Loucy (cell line): Measurements from ENCODE around the gene CDC20B.

Experiments used
- H2AFZ ChIP-seq: fragments of 200-600 bp; sonication (generic); 2 replicates; pipeline ENCODE4 v1.6.0; 2016; ENCODE audit warnings: antibody characterized with exemption, mild to moderate bottlenecking, low read length, moderate library complexity
- H3F3A ChIP-seq: fragments of 200-600 bp; 2 replicates; pipeline ENCODE4 v1.6.0; 2016; ENCODE audit warnings: antibody characterized with exemption, low read depth, mild to moderate bottlenecking
- H3K27me3 ChIP-seq: fragments of 200-600 bp; sonication (generic); 2 replicates; pipeline ENCODE4 v1.6.1; 2014; ENCODE audit warnings: low read length, mild to moderate bottlenecking; ENCODE audit not compliant: insufficient read depth, poor library complexity, severe bottlenecking
- H3K36me3 ChIP-seq: fragments of 200-600 bp; sonication (generic); 2 replicates; pipeline ENCODE4 v1.6.1; 2016; ENCODE audit warnings: low read length; ENCODE audit not compliant: insufficient read depth
- H3K4me1 ChIP-seq: fragments of 200-600 bp; sonication (generic); 2 replicates; pipeline ENCODE4 v1.5.1; 2014; ENCODE audit warnings: low read length, mild to moderate bottlenecking; ENCODE audit not compliant: insufficient read depth, poor library complexity, severe bottlenecking
- H3K4me2 ChIP-seq: fragments of 200-600 bp; sonication (generic); 2 replicates; pipeline ENCODE4 v1.6.0; 2014; ENCODE audit warnings: antibody characterized with exemption, low read length, low read depth, mild to moderate bottlenecking; ENCODE audit not compliant: poor library complexity, severe bottlenecking
- H3K4me3 ChIP-seq: fragments of 200-600 bp; sonication (generic); 2 replicates; pipeline ENCODE4 v1.5.1; 2014; ENCODE audit warnings: low read length, mild to moderate bottlenecking, mixed read lengths; ENCODE audit not compliant: poor library complexity, severe bottlenecking
- H3K79me2 ChIP-seq: fragments of 200-600 bp; sonication (generic); 2 replicates; pipeline ENCODE4 v1.6.1; 2014; ENCODE audit warnings: low read length; ENCODE audit not compliant: insufficient read depth
- H3K9ac ChIP-seq: fragments of 200-600 bp; sonication (generic); 2 replicates; pipeline ENCODE4 v1.6.0; 2014; ENCODE audit warnings: mild to moderate bottlenecking, low read depth, low read length, moderate library complexity; ENCODE audit not compliant: poor library complexity, severe bottlenecking
- H3K9me2 ChIP-seq: fragments of 200-600 bp; sonication (generic); replicated peaks from 2 replicates; pipeline ENCODE4 v1.6.1; 2016; ENCODE audit warnings: low read depth, low read length, mixed read lengths
- H3K9me3 ChIP-seq: fragments of 200-600 bp; sonication (generic); 2 replicates; pipeline ENCODE4 v1.6.1; 2014; ENCODE audit warnings: mild to moderate bottlenecking, antibody characterized with exemption, low read length, low read depth; ENCODE audit not compliant: insufficient read depth
- H4K20me1 ChIP-seq: fragments of 200-600 bp; sonication (generic); 2 replicates; pipeline ENCODE4 v1.6.0; 2014; ENCODE audit warnings: antibody characterized with exemption, low read length, mild to moderate bottlenecking; ENCODE audit not compliant: insufficient read depth, poor library complexity, severe bottlenecking
- EZH2phosphoT487 ChIP-seq: fragments of 200-600 bp; IDR thresholded peaks from 2 replicates; pipeline ENCODE4 v1.6.1; 2018; ENCODE audit warnings: antibody characterized with exemption, mild to moderate bottlenecking, moderate library complexity, borderline replicate concordance
- TF ChIP-seq, protein P1 (sequence below): fragments of 200-600 bp; sonication (generic); conservative IDR thresholded peaks from 2 replicates; pipeline ENCODE4 v1.5.1; 2014; ENCODE audit warnings: mild to moderate bottlenecking, antibody characterized with exemption, low read length

Gene CDC20B

DNA sequence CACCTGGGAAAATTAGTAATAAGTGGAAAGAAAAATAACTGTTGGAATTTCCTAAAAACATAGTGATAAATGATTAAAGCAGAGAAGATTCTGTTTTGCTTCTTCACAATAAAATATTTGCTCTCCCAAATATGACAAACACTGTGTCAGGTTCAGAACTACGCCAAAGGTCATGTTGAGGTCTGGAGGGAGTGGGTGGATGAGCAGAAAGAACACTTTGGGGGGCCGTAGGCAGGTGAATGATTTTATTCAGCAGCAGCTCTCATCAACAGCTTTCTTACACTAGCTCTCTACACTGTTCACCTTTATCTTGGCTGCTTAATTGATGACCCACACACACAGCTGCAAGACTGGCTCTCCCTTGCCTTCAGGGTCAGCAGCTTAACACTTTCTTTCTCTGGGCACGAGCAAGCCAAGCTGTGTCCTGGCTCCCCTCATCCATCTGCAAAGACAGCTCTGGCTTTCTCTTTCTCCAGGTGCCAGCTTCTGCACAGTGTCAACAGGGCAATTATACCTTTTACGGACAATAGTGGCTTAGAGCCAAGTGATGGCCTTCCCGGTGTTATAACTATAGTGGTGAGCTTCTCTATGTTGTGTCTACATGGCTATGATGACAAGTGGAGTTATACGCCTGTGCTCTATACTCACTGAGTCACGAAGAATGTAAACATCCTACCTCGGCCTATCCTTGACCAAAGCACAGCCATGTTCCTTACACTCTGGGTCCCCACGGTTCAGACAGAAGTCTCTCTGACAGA lies 31.9 kb downstream of the CDC20B start:
- Histone ChIP-seq H3F3A (no peaks in the 10 kb centered on the region), H3K36me3 (no peaks in the 10 kb centered on the region), H3K9me3 (no peaks in the 10 kb centered on the region), H4K20me1 (no peaks in the 10 kb centered on the region), H3K4me2 (no peak overlapping the region), H3K9me2 (no peaks in the 10 kb centered on the region), H3K4me3 (no peak overlapping the region), H3K27me3 (no peaks in the 10 kb centered on the region), H3K79me2 (no peaks in the 10 kb centered on the region), H3K9ac (no peak overlapping the region), H2AFZ (no peak overlapping the region), H3K4me1 (peaks cover 23% of the 10 kb centered on the region)
- TF ChIP-seq, protein P1, sequence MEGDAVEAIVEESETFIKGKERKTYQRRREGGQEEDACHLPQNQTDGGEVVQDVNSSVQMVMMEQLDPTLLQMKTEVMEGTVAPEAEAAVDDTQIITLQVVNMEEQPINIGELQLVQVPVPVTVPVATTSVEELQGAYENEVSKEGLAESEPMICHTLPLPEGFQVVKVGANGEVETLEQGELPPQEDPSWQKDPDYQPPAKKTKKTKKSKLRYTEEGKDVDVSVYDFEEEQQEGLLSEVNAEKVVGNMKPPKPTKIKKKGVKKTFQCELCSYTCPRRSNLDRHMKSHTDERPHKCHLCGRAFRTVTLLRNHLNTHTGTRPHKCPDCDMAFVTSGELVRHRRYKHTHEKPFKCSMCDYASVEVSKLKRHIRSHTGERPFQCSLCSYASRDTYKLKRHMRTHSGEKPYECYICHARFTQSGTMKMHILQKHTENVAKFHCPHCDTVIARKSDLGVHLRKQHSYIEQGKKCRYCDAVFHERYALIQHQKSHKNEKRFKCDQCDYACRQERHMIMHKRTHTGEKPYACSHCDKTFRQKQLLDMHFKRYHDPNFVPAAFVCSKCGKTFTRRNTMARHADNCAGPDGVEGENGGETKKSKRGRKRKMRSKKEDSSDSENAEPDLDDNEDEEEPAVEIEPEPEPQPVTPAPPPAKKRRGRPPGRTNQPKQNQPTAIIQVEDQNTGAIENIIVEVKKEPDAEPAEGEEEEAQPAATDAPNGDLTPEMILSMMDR: no peak
- TF ChIP-seq EZH2phosphoT487: no peak

DNA sequence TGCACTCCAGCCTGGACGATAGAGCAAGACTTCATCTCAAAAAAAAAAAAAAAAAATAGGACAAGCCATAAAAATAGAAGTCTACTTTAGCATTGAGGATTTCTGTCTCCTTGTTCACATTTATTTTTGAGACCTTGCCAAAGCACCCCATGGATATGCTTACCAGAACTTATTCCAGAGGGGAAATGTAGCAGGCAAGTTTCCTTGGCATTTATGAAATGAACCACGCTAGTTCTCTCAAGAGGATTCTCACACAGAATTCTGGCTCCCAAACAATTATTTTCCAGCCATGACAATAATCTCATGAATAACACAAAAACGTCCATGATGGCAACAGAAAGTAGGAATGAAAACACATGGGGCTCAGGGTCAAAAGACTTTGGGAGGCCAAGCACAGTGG lies 36.5 kb downstream of the CDC20B start:
- H4K20me1 ChIP-seq: no peaks in the 10 kb centered on the region
- no peaks in the 10 kb centered on the region for H3K27me3 ChIP-seq
- H2AFZ ChIP-seq: no peak overlapping the region
- H3K36me3 ChIP-seq: no peaks in the 10 kb centered on the region
- no peaks in the 10 kb centered on the region for H3K9me2 ChIP-seq
- no peaks in the 10 kb centered on the region for H3F3A ChIP-seq
- H3K4me1 ChIP-seq: peaks cover 28% of the 10 kb centered on the region
- H3K79me2 ChIP-seq: no peaks in the 10 kb centered on the region
- no peaks in the 10 kb centered on the region for H3K9me3 ChIP-seq
- H3K4me3 ChIP-seq: no peak overlapping the region
- H3K9ac ChIP-seq: no peak overlapping the region
- H3K4me2 ChIP-seq: no peak overlapping the region
- TF ChIP-seq, protein P1: no peak
- TF ChIP-seq EZH2phosphoT487: no peak

- H3K9me2 ChIP-seq: no peaks in the 10 kb centered on the region
- H3K4me2 ChIP-seq: peak overlapping the region; percentile 75
- peaks cover 28% of the 10 kb centered on the region for H3K4me1 ChIP-seq
- no peak overlapping the region for H2AFZ ChIP-seq
- H3K4me3 ChIP-seq: peak overlapping the region; percentile 52
- H3F3A ChIP-seq: no peaks in the 10 kb centered on the region
- no peaks in the 10 kb centered on the region for H4K20me1 ChIP-seq
- TF ChIP-seq EZH2phosphoT487: no peak
- TF ChIP-seq, protein P1: no peak
- H3K36me3 ChIP-seq: no peaks in the 10 kb centered on the region
- H3K9me3 ChIP-seq: peaks cover 6% of the 10 kb centered on the region; the same call in 1 of the 2 replicates
- H3K9ac ChIP-seq: peak overlapping the region; percentile 63
- H3K27me3 ChIP-seq: no peaks in the 10 kb centered on the region
- H3K79me2 ChIP-seq: no peaks in the 10 kb centered on the region
These were observed 38.8 kb downstream of the CDC20B start for GRCh38 chr5:55134053-55134722.
